Skeletal muscle cell (primary cell): ENCODE measurements around the gene OSTM1.
"Not testable (repeated sequence)": the region's sequence is repeated elsewhere in the genome, so short reads cannot be mapped to it uniquely, and the experiment has no call there.

Experiments used
- DNase-seq: peaks from one replicate; pipeline ENCODE4 v3.0.0-alpha.2; 2010; ENCODE audit warnings: low read depth
- H3K4me3 ChIP-seq: 2 replicates; pipeline ENCODE4 v1.5.1; 2011; ENCODE audit warnings: low read depth, mild to moderate bottlenecking, control low read depth, low read length, moderate library complexity

Gene OSTM1

GRCh38 chr6:108029226-108029921 is 45.2 kb downstream of the OSTM1 start:
- DNase-seq = no peak
- H3K4me3 ChIP-seq = no peak overlapping the region

- DNase-seq = no peak
- H3K4me3 ChIP-seq = no peak overlapping the region
Observed at GRCh38 chr6:108027594-108027993, 46.9 kb downstream of the OSTM1 start.

GRCh38 chr6:108027056-108027455 is 47.5 kb downstream of the OSTM1 start:
- no peak for DNase-seq
- no peak overlapping the region for H3K4me3 ChIP-seq

- no peak overlapping the region for H3K4me3 ChIP-seq
- DNase-seq = no peak
Observed at GRCh38 chr6:108024427-108025073, 50.0 kb downstream of the OSTM1 start.

- DNase-seq = no peak
- no peak overlapping the region for H3K4me3 ChIP-seq
Observed at GRCh38 chr6:108020472-108021116, 53.9 kb downstream of the OSTM1 start.

- DNase-seq, H3K4me3 ChIP-seq: not testable (repeated sequence)
Observed at GRCh38 chr6:108016283-108016682, 58.3 kb downstream of the OSTM1 start.

GRCh38 chr6:108013787-108014439 is 60.6 kb downstream of the OSTM1 start:
- DNase-seq = no peak
- H3K4me3 ChIP-seq = no peak overlapping the region

- no peak overlapping the region for H3K4me3 ChIP-seq
- no peak for DNase-seq
Observed at GRCh38 chr6:108009894-108010293, 64.6 kb downstream of the OSTM1 start.

- not testable (repeated sequence) for H3K4me3 ChIP-seq
Observed at GRCh38 chr6:108009258-108009657, 65.3 kb downstream of the OSTM1 start.

GRCh38 chr6:108008363-108008762 is 66.2 kb downstream of the OSTM1 start:
- H3K4me3 ChIP-seq = no peak overlapping the region
- no peak for DNase-seq

More at GRCh38 chr6:108009258-108009657, 65.3 kb downstream of the OSTM1 start:
- not testable (repeated sequence) for DNase-seq

- no peak overlapping the region for H3K4me3 ChIP-seq
- no peak for DNase-seq
Observed at GRCh38 chr6:108005961-108006360, 68.6 kb downstream of the OSTM1 start.

- H3K4me3 ChIP-seq = no peak overlapping the region
- DNase-seq = no peak
Observed at GRCh38 chr6:108004861-108005260, 69.7 kb downstream of the OSTM1 start.

- no peak for DNase-seq
- no peak overlapping the region for H3K4me3 ChIP-seq
Observed at GRCh38 chr6:108002365-108003221, 71.9 kb downstream of the OSTM1 start.

GRCh38 chr6:108001696-108002231 is 72.8 kb downstream of the OSTM1 start:
- no peak for DNase-seq
- no peak overlapping the region for H3K4me3 ChIP-seq

GRCh38 chr6:108000259-108000658 is 74.3 kb downstream of the OSTM1 start:
- not testable (repeated sequence) for H3K4me3 ChIP-seq, DNase-seq

GRCh38 chr6:107999341-107999740 is 75.2 kb downstream of the OSTM1 start:
- H3K4me3 ChIP-seq = no peak overlapping the region
- DNase-seq = no peak

- no peak overlapping the region for H3K4me3 ChIP-seq
- DNase-seq = no peak
Observed at GRCh38 chr6:107991772-107992550, 82.6 kb downstream of the OSTM1 start.
